Measurements from ENCODE around the gene AMN. TPM values are rescaled to one million over a fixed set of nuclear protein-coding genes. Genes with fewer than 3 reads are reported as not detected.

Gene AMN
- total and polyA plus RNA-seq, 4 donors, result 2.1 to 51.2 (median 8.6) TPM

DNA sequence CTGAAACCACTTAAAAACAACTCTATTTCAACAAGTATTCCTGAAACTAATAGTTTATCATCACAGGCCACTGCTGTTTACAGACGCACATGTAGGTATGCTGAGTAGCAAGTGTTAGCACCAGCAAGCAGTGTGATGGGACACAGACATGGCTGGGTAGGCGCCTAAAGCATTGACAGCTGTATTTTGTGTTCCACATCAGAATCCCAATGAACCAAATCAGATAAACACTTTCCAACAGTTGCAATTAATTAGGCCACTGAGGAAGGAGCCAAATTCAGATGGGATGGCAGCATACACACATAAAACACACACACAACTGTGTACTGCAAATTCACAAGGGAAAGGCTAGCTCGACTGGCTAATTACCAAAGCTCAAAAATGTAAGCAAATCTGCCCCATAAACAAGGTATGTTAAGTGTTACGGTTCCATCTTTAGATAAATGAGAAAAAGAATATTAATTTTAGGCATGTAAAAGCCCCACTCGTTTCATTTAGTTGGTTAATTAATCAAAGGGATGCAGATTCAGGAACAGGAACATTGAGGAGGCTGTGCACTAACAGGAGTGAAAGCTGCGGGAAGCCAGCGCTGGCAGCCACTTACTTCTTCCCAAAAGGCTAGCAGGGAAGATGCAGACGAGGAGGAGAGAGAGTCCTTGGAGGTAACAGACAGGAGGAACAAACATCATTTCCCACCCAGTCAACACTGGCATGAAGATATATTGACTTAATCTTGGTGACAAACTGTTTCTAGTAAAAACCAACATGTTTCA lies 33.4 kb downstream of the AMN start:
- Histone ChIP-seq H3K36me3 (ENCODE audit: control insufficient read depth in 4 of 4, insufficient read depth in 3 of 4, low read depth in 1 of 4, low read length in 3 of 4) (peaks cover 15 to 85% (median 54%) of the 10 kb centered on the region in 4 donors), H3K4me3 (ENCODE audit: low read depth in 1 of 3, low read length in 3 of 3) (no peak overlapping the region), H3K4me1 (ENCODE audit: control insufficient read depth in 4 of 4, insufficient read depth in 4 of 4, low read length in 3 of 4) (no peaks in the 10 kb centered on the region), H3K27me3 (ENCODE audit: control insufficient read depth in 4 of 4, insufficient read depth in 4 of 4, low read length in 3 of 4) (no peaks in the 10 kb centered on the region), H3K9me3 (ENCODE audit: control insufficient read depth in 4 of 4, low read length in 3 of 4) (no peaks in the 10 kb centered on the region), H3K9ac (ENCODE audit: low read depth in 1 of 2, low read length in 2 of 2) (no peak overlapping the region), H3K27ac (ENCODE audit: low read depth in 1 of 2, low read length in 2 of 2) (no peak overlapping the region)
- no peak for DNase-seq (ENCODE audit: low spot score)
- TF ChIP-seq FOXA2 (IDR thresholded peaks at IDR 0.05), result no peak
- TF ChIP-seq RXRA (IDR thresholded peaks at IDR 0.05), result no peak
- TF ChIP-seq SP1 (IDR thresholded peaks at IDR 0.05), result no peak
- TF ChIP-seq TAF1 (conservative IDR thresholded peaks at IDR 0.05), result no peak
- TF ChIP-seq CTCF (IDR thresholded peaks at IDR 0.05; ENCODE audit: low read depth, low read length, missing input control), result no peak
- TF ChIP-seq JUND (IDR thresholded peaks at IDR 0.05), result no peak
- TF ChIP-seq, protein P1, sequence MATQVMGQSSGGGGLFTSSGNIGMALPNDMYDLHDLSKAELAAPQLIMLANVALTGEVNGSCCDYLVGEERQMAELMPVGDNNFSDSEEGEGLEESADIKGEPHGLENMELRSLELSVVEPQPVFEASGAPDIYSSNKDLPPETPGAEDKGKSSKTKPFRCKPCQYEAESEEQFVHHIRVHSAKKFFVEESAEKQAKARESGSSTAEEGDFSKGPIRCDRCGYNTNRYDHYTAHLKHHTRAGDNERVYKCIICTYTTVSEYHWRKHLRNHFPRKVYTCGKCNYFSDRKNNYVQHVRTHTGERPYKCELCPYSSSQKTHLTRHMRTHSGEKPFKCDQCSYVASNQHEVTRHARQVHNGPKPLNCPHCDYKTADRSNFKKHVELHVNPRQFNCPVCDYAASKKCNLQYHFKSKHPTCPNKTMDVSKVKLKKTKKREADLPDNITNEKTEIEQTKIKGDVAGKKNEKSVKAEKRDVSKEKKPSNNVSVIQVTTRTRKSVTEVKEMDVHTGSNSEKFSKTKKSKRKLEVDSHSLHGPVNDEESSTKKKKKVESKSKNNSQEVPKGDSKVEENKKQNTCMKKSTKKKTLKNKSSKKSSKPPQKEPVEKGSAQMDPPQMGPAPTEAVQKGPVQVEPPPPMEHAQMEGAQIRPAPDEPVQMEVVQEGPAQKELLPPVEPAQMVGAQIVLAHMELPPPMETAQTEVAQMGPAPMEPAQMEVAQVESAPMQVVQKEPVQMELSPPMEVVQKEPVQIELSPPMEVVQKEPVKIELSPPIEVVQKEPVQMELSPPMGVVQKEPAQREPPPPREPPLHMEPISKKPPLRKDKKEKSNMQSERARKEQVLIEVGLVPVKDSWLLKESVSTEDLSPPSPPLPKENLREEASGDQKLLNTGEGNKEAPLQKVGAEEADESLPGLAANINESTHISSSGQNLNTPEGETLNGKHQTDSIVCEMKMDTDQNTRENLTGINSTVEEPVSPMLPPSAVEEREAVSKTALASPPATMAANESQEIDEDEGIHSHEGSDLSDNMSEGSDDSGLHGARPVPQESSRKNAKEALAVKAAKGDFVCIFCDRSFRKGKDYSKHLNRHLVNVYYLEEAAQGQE (IDR thresholded peaks at IDR 0.05), result no peak
- TF ChIP-seq FOXA1 (IDR thresholded peaks at IDR 0.05), result no peak
- no peak for TF ChIP-seq NR2F2 (IDR thresholded peaks at IDR 0.05)
- no peak for TF ChIP-seq ATF3 (IDR thresholded peaks at IDR 0.05)
- no peak for TF ChIP-seq HNF4A (conservative IDR thresholded peaks at IDR 0.05)
- TF ChIP-seq, protein P2, sequence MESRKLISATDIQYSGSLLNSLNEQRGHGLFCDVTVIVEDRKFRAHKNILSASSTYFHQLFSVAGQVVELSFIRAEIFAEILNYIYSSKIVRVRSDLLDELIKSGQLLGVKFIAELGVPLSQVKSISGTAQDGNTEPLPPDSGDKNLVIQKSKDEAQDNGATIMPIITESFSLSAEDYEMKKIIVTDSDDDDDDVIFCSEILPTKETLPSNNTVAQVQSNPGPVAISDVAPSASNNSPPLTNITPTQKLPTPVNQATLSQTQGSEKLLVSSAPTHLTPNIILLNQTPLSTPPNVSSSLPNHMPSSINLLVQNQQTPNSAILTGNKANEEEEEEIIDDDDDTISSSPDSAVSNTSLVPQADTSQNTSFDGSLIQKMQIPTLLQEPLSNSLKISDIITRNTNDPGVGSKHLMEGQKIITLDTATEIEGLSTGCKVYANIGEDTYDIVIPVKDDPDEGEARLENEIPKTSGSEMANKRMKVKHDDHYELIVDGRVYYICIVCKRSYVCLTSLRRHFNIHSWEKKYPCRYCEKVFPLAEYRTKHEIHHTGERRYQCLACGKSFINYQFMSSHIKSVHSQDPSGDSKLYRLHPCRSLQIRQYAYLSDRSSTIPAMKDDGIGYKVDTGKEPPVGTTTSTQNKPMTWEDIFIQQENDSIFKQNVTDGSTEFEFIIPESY (IDR thresholded peaks at IDR 0.05), result no peak
- TF ChIP-seq HNF4G (IDR thresholded peaks at IDR 0.05), result no peak
- TF ChIP-seq GABPA (IDR thresholded peaks at IDR 0.05 in 1 of 2, conservative IDR thresholded peaks at IDR 0.05 in 1 of 2), result no peak
- no peak for TF ChIP-seq RAD21 (IDR thresholded peaks at IDR 0.05)
- no peak for TF ChIP-seq YY1 (IDR thresholded peaks at IDR 0.05)
- no peak for TF ChIP-seq EGR1 (IDR thresholded peaks at IDR 0.05; ENCODE audit: low read depth in 2 of 2)
- TF ChIP-seq MAX (IDR thresholded peaks at IDR 0.05), result no peak
- WGBS, result 89% methylated on average over 8 of the region's 8 CpGs

All from liver (tissue), 9 donors.